Loucy (cell line): ENCODE data around the gene ZNRF2.

Source experiments
- EZH2phosphoT487 ChIP-seq: fragments of 200-600 bp; IDR thresholded peaks from 2 replicates; pipeline ENCODE4 v1.6.1; 2018; ENCODE audit warnings: antibody characterized with exemption, mild to moderate bottlenecking, moderate library complexity, borderline replicate concordance
- TF ChIP-seq, protein P1 (sequence below): fragments of 200-600 bp; sonication (generic); conservative IDR thresholded peaks from 2 replicates; pipeline ENCODE4 v1.5.1; 2014; ENCODE audit warnings: mild to moderate bottlenecking, antibody characterized with exemption, low read length

DNA sequence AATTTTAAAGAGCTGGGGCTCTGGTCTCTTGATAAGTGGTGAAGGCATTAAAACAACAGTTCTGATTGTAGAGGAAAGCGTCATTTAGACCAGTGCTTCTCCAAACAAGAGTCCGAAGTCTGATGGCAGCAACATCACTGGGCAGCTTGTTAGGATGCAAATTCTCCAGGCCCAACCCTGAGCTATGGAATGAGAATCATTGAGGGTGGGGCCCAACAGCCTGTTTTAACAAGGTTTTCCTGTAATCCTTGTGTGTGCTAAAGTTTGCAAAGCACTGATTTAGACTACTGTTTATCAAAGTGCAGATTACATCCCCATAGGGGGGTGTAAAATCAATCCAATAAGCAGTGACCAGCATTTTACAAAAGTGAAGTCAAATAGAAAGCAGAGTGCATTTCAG, 2.6 kb upstream of the ZNRF2 start:
- TF ChIP-seq, protein P1, sequence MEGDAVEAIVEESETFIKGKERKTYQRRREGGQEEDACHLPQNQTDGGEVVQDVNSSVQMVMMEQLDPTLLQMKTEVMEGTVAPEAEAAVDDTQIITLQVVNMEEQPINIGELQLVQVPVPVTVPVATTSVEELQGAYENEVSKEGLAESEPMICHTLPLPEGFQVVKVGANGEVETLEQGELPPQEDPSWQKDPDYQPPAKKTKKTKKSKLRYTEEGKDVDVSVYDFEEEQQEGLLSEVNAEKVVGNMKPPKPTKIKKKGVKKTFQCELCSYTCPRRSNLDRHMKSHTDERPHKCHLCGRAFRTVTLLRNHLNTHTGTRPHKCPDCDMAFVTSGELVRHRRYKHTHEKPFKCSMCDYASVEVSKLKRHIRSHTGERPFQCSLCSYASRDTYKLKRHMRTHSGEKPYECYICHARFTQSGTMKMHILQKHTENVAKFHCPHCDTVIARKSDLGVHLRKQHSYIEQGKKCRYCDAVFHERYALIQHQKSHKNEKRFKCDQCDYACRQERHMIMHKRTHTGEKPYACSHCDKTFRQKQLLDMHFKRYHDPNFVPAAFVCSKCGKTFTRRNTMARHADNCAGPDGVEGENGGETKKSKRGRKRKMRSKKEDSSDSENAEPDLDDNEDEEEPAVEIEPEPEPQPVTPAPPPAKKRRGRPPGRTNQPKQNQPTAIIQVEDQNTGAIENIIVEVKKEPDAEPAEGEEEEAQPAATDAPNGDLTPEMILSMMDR = no peak
- TF ChIP-seq EZH2phosphoT487 = no peak
